Measurements from ENCODE around the gene TRPM3. TPM values are rescaled to one million over a fixed set of nuclear protein-coding genes. Genes with fewer than 3 reads are reported as not detected.

The TRPM3 gene
- total RNA-seq, 1 experiment from 2014 or later = under 0.01 TPM

DNA sequence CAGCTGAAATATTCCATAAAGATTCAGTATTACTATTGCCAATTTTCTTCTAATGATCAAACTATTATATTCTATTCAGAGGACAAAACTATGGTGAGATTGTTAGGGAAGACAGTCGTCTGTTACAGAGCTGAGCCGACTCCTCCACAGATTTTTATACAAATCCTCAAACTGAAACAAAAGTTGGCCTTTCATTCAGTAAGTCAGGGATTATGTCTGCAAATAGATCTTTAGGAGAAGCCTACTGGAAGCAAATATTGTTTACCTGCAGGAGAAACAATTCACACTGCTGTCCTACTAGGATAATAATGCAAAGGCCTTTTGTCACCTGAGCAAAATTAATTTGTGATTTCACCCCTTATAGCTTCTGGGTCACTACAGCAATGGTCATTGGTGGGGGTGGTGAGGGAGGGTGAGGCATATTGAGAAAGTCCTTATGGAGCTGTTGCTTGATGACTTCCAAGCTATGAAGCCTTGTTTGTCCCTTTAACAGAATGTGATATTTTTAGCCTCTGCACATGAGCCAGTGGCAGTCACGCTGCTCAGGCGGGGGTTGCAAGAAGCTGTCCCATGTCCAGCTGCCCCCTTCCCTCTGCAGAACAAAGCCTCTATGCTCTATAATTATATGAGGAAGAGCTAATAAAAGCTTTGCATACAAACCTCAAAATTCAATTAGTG lies 506.5 kb downstream of the TRPM3 start:
- DNase-seq (ENCODE audit: low read depth) = no peak

GRCh38 chr9:70613024-70613768 lies 508.2 kb downstream of the TRPM3 start:
- DNase-seq (ENCODE audit: low read depth) = no peak

DNA sequence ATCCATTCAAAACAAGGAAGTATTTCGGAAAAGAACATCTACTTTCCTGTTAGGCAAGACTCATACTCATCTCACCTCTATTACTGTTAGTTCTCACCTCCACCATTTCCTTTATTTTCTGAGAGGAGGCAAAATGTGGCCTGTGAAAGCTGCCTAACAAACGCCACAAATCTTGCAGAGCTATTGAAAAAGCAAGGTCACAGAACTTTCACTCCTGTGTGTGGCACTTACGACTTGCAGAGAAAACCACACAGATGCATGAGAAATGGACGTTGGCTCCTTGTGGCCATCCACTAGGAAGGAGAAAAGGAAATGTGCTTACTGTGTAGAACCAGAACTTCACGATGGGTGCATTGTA lies 511.2 kb downstream of the TRPM3 start:
- DNase-seq (ENCODE audit: low read depth) = no peak

DNA sequence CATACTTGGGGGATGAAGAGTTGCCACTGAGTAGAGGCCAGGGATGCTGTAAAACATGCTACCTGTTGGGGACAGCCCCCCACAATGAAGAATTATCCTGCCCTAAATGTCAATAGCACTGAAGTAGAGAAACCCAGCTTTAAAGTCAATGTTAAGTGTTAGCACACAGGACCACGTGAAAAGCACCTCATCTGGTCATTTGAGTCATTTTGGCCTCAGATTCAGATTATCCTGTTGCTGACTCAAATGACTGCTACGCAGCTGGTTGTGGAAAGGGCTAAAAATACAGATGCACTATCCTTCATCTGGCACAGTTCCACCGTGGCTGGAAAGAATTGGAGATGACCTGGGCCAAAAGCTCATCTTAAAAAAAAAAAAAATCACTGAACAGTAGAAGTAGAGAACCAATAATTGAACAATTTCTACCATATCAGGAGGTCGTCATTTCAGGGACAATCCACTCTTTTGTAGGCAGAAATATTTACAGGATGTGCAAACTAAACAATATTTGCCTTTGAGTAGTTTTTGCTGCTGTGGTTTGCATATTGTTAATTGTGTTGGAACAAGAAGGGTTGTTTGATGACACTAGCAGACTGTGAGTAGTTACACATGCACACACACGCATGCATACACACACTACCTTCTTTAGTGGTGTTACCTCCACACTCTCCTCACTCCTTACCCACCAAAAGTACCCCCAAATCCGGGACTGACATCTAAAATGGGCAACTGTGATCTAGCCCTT lies 511.7 kb downstream of the TRPM3 start:
- peak; percentile 66 for DNase-seq (ENCODE audit: low read depth)

- DNase-seq (ENCODE audit: low read depth) = no peak
Measured at GRCh38 chr9:70609011-70609410, 512.4 kb downstream of the TRPM3 start.

DNA sequence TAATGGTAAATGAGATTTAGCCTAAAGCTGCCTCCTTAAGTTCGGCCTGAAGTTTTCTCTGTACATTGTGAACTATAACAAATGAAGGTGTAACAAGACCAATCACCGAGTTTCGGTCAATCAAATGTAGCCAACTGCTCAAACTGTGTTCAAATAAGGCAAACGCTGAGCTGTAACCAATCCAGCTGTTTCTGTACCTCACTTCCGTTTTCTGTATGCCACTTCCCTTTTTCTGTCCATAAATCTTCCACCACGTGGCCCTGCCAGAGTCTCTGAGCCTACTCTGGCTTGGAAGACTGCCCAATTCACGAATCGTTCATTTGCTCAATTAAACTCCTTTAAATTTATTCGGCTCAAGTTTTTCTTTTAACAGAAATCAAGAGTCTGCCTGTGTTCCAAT lies 513.5 kb downstream of the TRPM3 start:
- DNase-seq (ENCODE audit: low read depth) = no peak

DNA sequence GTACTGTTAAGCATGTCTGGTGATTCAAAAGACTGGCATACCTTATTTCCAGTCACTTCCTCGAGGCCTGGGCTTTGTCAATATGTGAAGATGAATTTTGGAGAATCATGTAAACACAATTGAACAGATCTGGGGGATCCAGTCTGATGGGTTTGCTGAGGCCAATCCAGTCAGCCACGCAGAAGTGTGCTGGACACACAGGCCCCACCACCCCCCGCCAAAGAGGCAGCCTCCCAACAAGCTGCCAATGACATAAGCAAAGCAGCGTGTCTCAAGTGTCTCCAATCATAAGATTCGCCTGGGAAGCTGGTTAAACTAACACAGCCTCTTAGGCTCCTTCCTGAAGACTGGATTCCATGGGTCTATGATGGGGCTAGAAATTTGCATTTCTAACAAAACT lies 514.1 kb downstream of the TRPM3 start:
- DNase-seq (ENCODE audit: low read depth) = no peak

DNA sequence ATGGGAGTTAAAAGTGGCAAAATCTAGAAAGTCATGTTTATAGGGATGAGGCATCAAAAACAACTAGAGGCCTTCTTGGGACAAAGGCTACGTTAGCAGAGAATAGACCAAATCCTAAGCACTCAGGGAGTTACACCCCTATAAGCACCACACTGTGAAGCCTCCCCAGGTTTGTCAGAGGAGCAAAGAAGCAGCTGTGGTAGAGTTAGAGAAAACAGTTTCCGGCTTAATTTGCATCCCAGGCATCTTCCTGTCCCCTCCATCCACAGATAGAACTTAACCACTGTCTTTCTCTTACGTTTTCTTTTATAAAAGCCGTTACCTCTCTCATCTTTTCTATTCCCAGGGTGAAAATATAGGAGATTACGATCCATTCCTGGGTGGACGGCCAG lies 518.4 kb downstream of the TRPM3 start:
- no peak for DNase-seq (ENCODE audit: low read depth)

DNA sequence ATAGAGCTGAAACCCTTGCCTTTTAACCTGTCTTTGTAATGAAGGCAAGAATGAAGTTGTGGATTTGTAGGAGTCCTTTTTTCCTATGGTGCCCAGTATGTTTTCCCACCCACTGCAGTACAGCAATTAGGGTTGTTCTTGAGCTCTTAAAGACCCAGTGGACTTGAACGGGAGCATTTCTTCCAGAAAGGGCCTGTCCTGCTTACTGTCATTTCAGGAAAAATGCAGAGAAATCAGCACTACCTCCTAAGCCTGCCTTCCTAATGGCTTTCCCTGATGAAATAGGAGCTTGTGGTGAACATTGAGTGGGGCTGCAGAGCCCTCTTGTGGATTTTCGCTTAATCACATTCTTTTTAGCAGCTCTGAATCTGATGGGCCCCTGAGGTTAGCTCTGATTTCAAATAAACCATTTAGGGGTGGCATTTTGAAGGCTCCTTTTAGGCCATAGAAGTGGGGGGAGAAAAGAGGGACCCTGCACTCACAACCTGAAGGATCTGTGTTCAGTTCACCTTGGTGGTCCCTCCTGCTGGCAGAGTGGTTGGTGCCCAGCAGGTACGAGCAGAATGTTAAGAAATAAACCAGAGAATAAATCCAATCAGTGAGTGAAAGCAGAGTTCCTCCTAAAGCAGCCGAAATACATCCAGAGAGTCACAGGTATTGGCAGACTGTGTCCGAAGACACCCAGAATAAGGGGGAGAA lies 519.0 kb downstream of the TRPM3 start:
- DNase-seq (ENCODE audit: low read depth) = peak; percentile 80

GRCh38 chr9:70601000-70601951 lies 520.1 kb downstream of the TRPM3 start:
- DNase-seq (ENCODE audit: low read depth) = peak; percentile 97

- DNase-seq (ENCODE audit: low read depth) = peak; percentile 66
Measured at GRCh38 chr9:70600506-70600905, 520.9 kb downstream of the TRPM3 start.

DNA sequence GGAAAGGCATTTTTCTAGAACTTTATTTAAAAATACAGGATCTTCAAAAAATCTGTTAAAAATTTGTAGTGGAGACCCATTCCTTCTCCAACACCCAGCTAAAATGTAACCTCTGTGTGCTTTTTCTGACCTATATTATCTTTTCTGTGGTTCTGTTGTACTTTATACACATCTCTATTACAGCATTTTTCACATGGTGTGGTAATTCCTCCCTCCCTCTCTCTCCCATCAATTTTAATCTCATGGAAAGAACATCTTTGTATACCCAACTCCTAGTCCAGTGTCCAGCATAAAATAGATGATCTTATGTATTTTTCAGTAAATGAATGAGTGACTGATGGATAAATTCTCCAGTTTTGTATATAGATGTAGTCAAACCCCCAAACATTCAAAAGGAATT lies 523.5 kb downstream of the TRPM3 start:
- DNase-seq (ENCODE audit: low read depth) = no peak

GRCh38 chr9:70595211-70595610 lies 526.2 kb downstream of the TRPM3 start:
- DNase-seq (ENCODE audit: low read depth) = no peak

GRCh38 chr9:70594386-70594944 lies 527.0 kb downstream of the TRPM3 start:
- DNase-seq (ENCODE audit: low read depth) = no peak

GRCh38 chr9:70593241-70593640 lies 528.2 kb downstream of the TRPM3 start:
- DNase-seq (ENCODE audit: low read depth) = no peak

DNA sequence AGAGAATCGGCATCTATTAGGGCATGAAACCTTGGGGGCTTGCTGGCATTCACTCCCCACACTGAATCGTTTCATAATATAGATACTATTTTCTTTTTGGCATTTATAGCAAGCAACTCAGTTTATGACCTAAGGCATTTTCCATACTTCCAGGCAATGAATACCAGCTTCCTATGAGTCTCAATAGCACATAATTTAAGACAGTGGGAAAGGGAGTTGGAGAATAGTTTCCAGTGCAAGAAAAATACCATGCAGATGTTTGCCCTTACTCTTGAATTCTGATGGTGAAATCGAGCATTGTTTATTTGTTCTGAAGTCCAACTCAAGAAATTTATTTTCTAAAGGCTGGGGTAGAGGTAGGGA lies 531.1 kb downstream of the TRPM3 start:
- no peak for DNase-seq (ENCODE audit: low read depth)

GRCh38 chr9:70589571-70590314 lies 531.7 kb downstream of the TRPM3 start:
- peak; percentile 73 for DNase-seq (ENCODE audit: low read depth)

DNA sequence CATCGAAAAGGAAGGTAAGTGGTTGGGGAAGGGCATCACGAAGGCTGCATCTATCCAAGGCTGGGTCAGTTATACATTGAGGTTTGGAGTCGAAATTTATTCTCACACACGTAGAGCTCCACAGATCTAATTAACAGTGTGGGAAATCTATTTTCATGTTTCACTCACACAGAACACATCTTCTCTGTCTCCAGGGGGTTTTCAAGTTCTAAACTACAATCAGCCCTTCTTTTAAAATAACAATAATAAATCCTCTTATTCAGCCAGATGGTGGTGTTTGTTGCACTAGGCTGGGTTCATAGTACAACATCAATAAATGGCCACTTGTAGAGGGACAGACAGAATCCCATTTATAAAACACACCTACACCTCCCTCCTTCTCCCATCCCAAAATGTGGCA lies 532.4 kb downstream of the TRPM3 start:
- DNase-seq (ENCODE audit: low read depth) = no peak

GRCh38 chr9:70588381-70588780 lies 533.0 kb downstream of the TRPM3 start:
- DNase-seq (ENCODE audit: low read depth) = peak; percentile 42

DNA sequence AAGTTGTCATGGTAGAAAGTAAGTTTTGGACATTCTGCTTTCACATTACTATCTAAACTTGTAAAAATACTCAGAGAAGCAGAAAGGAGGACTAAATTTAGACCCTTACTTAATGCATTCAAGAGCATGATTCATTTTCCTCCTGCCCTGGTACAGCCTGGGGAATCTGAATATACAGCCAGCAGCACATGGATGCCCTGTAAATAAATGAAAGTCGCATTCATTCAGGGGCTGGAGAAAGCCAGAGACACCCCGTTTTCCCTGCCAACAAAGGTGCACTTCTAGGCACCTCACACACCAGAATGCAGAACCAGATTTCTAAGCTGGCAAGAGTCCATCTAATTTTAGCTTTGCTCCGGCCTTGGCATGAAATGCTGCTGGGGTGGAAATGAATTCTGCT lies 534.2 kb downstream of the TRPM3 start:
- peak; percentile 49 for DNase-seq (ENCODE audit: low read depth)

Data from Daoy (cell line).